OCI-LY7 (cell line): ENCODE data around the gene C17orf67. TPM values are rescaled to one million over a fixed set of nuclear protein-coding genes. Genes with fewer than 3 reads are reported as not detected.
"Not testable (repeated sequence)": the region's sequence is repeated elsewhere in the genome, so short reads cannot be mapped to it uniquely, and the experiment has no call there.

Experiments
- BruUV-seq: library from RNA; stranded (reverse); fragments of 400-500 nt; replicated peaks from 2 replicates; lab custom pipeline; 2021; lab: Mats Ljungman, UMichigan
- CTCF ChIA-PET: fragments of 300-600 bp; sonication (Branson Sonifier 250); formaldehyde crosslinking; loops from one replicate; lab custom pipeline; 2022; ENCODE audit warnings: antibody characterized with exemption; ENCODE audit not compliant: unreplicated experiment; lab: Charles Lee
- POLR2A ChIA-PET: fragments of 300-600 bp; sonication (Branson Sonifier 250); formaldehyde crosslinking; loops from one replicate; lab custom pipeline; 2022; ENCODE audit warnings: antibody characterized with exemption; lab: Charles Lee
- DNase-seq: peaks from one replicate; pipeline ENCODE4 v3.0.0-alpha.2; 2015; ENCODE audit warnings: low spot score
- H2AFZ ChIP-seq: fragments of 200-600 bp; sonication (generic), shearing (Covaris generic); 2 replicates; pipeline ENCODE4 v1.6.1; 2014; ENCODE audit warnings: mild to moderate bottlenecking, antibody characterized with exemption, low read length, moderate library complexity
- H3K27ac ChIP-seq: fragments of 200-600 bp; sonication (generic); 2 replicates; pipeline ENCODE4 v1.5.1; 2014; ENCODE audit warnings: mixed run types, low read depth, mild to moderate bottlenecking, moderate library complexity, low read length, inconsistent platforms; ENCODE audit not compliant: poor library complexity, severe bottlenecking
- H3K36me3 ChIP-seq: fragments of 200-600 bp; sonication (generic); 2 replicates; pipeline ENCODE4 v1.6.1; 2014; ENCODE audit warnings: mild to moderate bottlenecking, antibody characterized with exemption, low read length, moderate library complexity, mixed read lengths; ENCODE audit not compliant: insufficient read depth
- H3K4me1 ChIP-seq: fragments of 200-600 bp; sonication (generic); 2 replicates; pipeline ENCODE4 v1.5.1; 2014; ENCODE audit warnings: mild to moderate bottlenecking, low read length; ENCODE audit not compliant: insufficient read depth, poor library complexity, severe bottlenecking
- H3K4me2 ChIP-seq: fragments of 200-600 bp; sonication (generic); 2 replicates; pipeline ENCODE4 v1.6.1; 2014; ENCODE audit warnings: mild to moderate bottlenecking, low read length
- H3K4me3 ChIP-seq: fragments of 200-600 bp; sonication (generic); 2 replicates; pipeline ENCODE4 v1.5.1; 2014; ENCODE audit warnings: mild to moderate bottlenecking, low read depth, low read length; ENCODE audit not compliant: poor library complexity, severe bottlenecking
- H3K79me2 ChIP-seq: fragments of 200-600 bp; sonication (generic); 2 replicates; pipeline ENCODE4 v1.6.1; 2016; ENCODE audit warnings: low read depth, mild to moderate bottlenecking, low read length, moderate library complexity, mixed read lengths; ENCODE audit not compliant: insufficient read depth
- H3K9me2 ChIP-seq: fragments of 200-600 bp; sonication (generic); 2 replicates; pipeline ENCODE4 v1.6.1; 2016; ENCODE audit warnings: mild to moderate bottlenecking, low read length, mixed read lengths; ENCODE audit not compliant: insufficient read depth
- H3K9me3 ChIP-seq: fragments of 200-600 bp; sonication (generic); 2 replicates; pipeline ENCODE4 v1.6.1; 2014; ENCODE audit warnings: mild to moderate bottlenecking, mixed run types, low read length, mixed read lengths
- H4K20me1 ChIP-seq: fragments of 200-600 bp; sonication (generic); 2 replicates; pipeline ENCODE4 v1.6.1; 2014; ENCODE audit warnings: mild to moderate bottlenecking, antibody characterized with exemption, low read length, moderate library complexity, mixed read lengths; ENCODE audit not compliant: insufficient read depth
- EZH2phosphoT487 ChIP-seq: fragments of 200-600 bp; sonication (generic); IDR thresholded peaks from 2 replicates; pipeline ENCODE4 v1.6.1; 2018; ENCODE audit warnings: low read depth, borderline replicate concordance, mild to moderate bottlenecking, mixed run types, antibody characterized with exemption, low read length, moderate library complexity, mixed read lengths
- intact Hi-C: fragments of 100-400 bp; cut with micrococcal nuclease; formaldehyde crosslinking; loops from one replicate; pipeline ENCODE4 v1.10.0; 2022; ENCODE audit not compliant: unreplicated experiment
- total RNA-seq, 2 experiments: library from RNA; depleted of rRNA in 1 of 2; stranded (reverse); fragments of >200 nt in 1 of 2; shearing (Covaris generic) in 1 of 2; gene quantifications; 2 replicates each; pipeline ENCODE4 v1.2.3, GENCODE V29; 2014 to 2022
- TF ChIP-seq, protein P1 (sequence below): fragments of 200-600 bp; sonication (generic); conservative IDR thresholded peaks from 2 replicates; pipeline ENCODE4 v1.5.1; 2014; ENCODE audit warnings: mild to moderate bottlenecking, antibody characterized with exemption, low read length, moderate library complexity, mixed read lengths

The C17orf67 gene
- total RNA-seq, 2 experiments from 2014 or later = 5.2 to 5.4 TPM

DNA sequence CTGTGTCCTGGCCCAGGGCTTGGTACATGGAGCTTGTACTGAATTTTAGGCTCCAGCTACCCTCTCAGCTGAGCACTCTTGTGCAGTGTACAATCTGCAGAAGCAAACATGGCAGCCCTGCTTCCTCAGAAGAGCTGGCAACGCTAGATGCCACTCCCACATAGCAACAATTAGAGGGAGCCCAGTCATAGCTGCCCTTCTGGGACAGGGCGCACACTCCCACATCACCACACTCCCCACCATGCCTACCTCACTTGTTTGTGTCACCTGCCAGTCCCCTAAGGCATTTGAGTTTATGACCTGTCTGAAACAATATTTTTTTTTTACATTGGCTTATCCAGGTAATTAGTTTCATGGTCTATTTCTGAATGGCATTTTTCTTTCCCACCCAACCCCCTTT lies 72.3 kb downstream of the C17orf67 start:
- no peak overlapping the region for H2AFZ ChIP-seq
- no peak overlapping the region for H3K27ac ChIP-seq
- H3K9me2 ChIP-seq = no peaks in the 10 kb centered on the region
- no TSS peak for BruUV-seq
- H4K20me1 ChIP-seq = no peaks in the 10 kb centered on the region
- H3K4me3 ChIP-seq = no peak overlapping the region
- DNase-seq = no peak
- intact Hi-C loops = no loop called here
- CTCF ChIA-PET = no interaction called here
- POLR2A ChIA-PET = no interaction called here
- no peaks in the 10 kb centered on the region for H3K4me1 ChIP-seq
- no peaks in the 10 kb centered on the region for H3K9me3 ChIP-seq
- TF ChIP-seq, protein P1, sequence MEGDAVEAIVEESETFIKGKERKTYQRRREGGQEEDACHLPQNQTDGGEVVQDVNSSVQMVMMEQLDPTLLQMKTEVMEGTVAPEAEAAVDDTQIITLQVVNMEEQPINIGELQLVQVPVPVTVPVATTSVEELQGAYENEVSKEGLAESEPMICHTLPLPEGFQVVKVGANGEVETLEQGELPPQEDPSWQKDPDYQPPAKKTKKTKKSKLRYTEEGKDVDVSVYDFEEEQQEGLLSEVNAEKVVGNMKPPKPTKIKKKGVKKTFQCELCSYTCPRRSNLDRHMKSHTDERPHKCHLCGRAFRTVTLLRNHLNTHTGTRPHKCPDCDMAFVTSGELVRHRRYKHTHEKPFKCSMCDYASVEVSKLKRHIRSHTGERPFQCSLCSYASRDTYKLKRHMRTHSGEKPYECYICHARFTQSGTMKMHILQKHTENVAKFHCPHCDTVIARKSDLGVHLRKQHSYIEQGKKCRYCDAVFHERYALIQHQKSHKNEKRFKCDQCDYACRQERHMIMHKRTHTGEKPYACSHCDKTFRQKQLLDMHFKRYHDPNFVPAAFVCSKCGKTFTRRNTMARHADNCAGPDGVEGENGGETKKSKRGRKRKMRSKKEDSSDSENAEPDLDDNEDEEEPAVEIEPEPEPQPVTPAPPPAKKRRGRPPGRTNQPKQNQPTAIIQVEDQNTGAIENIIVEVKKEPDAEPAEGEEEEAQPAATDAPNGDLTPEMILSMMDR = no peak
- TF ChIP-seq EZH2phosphoT487 = no peak
- H3K79me2 ChIP-seq = no peaks in the 10 kb centered on the region
- no peaks in the 10 kb centered on the region for H3K36me3 ChIP-seq
- no peak overlapping the region for H3K4me2 ChIP-seq

- H3K9me2 ChIP-seq, H2AFZ ChIP-seq, H3K79me2 ChIP-seq, intact Hi-C loops, POLR2A ChIA-PET, H3K36me3 ChIP-seq, H3K4me1 ChIP-seq, CTCF ChIA-PET, H3K4me2 ChIP-seq, BruUV-seq, DNase-seq, H4K20me1 ChIP-seq, H3K27ac ChIP-seq, H3K4me3 ChIP-seq, H3K9me3 ChIP-seq: not testable (repeated sequence)
These were observed 76.1 kb downstream of the C17orf67 start for GRCh38 chr17:56757611-56758010.

DNA sequence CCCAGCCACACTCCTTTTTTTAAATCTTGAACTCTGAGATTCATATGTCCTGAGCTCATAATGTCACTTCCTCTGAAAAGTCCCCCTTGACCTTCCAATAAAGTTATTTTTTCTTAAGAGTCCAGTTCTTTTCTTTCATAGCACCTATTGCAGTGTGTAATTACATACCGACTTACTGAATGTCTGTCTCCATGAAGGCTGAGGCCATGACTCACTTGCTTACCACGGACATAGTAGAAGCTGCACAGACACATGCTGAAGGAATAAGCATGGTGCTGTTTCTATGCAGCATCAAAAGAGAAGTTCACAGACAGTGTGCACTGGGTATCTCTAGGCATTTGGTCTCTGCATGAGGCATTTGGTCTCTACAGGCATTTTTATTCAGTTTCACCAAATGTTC lies 77.2 kb downstream of the C17orf67 start:
- Histone ChIP-seq H3K4me1 (no peaks in the 10 kb centered on the region), H3K36me3 (no peaks in the 10 kb centered on the region), H3K9me2 (no peaks in the 10 kb centered on the region), H3K9me3 (no peaks in the 10 kb centered on the region), H4K20me1 (no peaks in the 10 kb centered on the region), H3K4me3 (no peak overlapping the region), H3K4me2 (no peak overlapping the region), H2AFZ (no peak overlapping the region), H3K79me2 (no peaks in the 10 kb centered on the region), H3K27ac (no peak overlapping the region)
- no TSS peak for BruUV-seq
- DNase-seq = no peak
- POLR2A ChIA-PET = interaction anchor here (0.6 kb wide), 1 partner anchor 64 kb away, joined by 3 read pairs; no protein-coding TSS in a partner anchor
- CTCF ChIA-PET = no interaction called here
- no peak for TF ChIP-seq EZH2phosphoT487
- TF ChIP-seq, protein P1 = no peak
- intact Hi-C loops = no loop called here
